NCI-H82 treated with DMSO at 0.1 percent for 48 hours (cell line): ENCODE data around the gene COL6A6.

ENCODE experiments used
- DNase-seq: peaks from one replicate; lab custom pipeline; 2025; ENCODE audit not compliant: unreplicated experiment; lab: John Stamatoyannopoulos, UW

COL6A6 gene

GRCh38 chr3:130516645-130517512, at the start of gene COL6A6:
TSS of gene COL6A6 (plus strand) at chr3:130517177. CDS start at chr3:130560365, 43,188 bp downstream.
- DNase-seq = no peak

GRCh38 chr3:130468311-130468710, 48.7 kb upstream of the COL6A6 start:
- no peak for DNase-seq

GRCh38 chr3:130470126-130470525, 46.9 kb upstream of the COL6A6 start:
- no peak for DNase-seq

GRCh38 chr3:130473416-130473815, 43.6 kb upstream of the COL6A6 start:
- no peak for DNase-seq

GRCh38 chr3:130480736-130481135, 36.2 kb upstream of the COL6A6 start:
- DNase-seq = no peak

- DNase-seq = no peak
Observed at GRCh38 chr3:130488288-130488687, 28.7 kb upstream of the COL6A6 start.

- no peak for DNase-seq
Observed at GRCh38 chr3:130488769-130489450, 28.1 kb upstream of the COL6A6 start.

- no peak for DNase-seq
Observed at GRCh38 chr3:130490241-130490640, 26.7 kb upstream of the COL6A6 start.

- DNase-seq = no peak
Observed at GRCh38 chr3:130491431-130491830, 25.5 kb upstream of the COL6A6 start.

- no peak for DNase-seq
Observed at GRCh38 chr3:130504701-130505100, 12.3 kb upstream of the COL6A6 start.

- no peak for DNase-seq
Observed at GRCh38 chr3:130506031-130506430, 10.9 kb upstream of the COL6A6 start.

- no peak for DNase-seq
Observed at GRCh38 chr3:130507746-130508145, 9.2 kb upstream of the COL6A6 start.

- no peak for DNase-seq
Observed at GRCh38 chr3:130509008-130509407, 8.0 kb upstream of the COL6A6 start.

GRCh38 chr3:130514681-130515080, 2.3 kb upstream of the COL6A6 start:
- DNase-seq = no peak

- DNase-seq = no peak
Observed at GRCh38 chr3:130515755-130516154, 1.2 kb upstream of the COL6A6 start.

- DNase-seq = no peak
Observed at GRCh38 chr3:130517602-130518001, 625 bp downstream of the COL6A6 start.

GRCh38 chr3:130519754-130520153, 2.8 kb downstream of the COL6A6 start:
- no peak for DNase-seq

GRCh38 chr3:130522399-130522798, 5.4 kb downstream of the COL6A6 start:
- no peak for DNase-seq

- no peak for DNase-seq
Observed at GRCh38 chr3:130527426-130527825, 10.4 kb downstream of the COL6A6 start.

GRCh38 chr3:130528120-130528519, 11.1 kb downstream of the COL6A6 start:
- DNase-seq = no peak

- DNase-seq = no peak
Observed at GRCh38 chr3:130529486-130530215, 12.7 kb downstream of the COL6A6 start.

GRCh38 chr3:130533247-130533646, 16.3 kb downstream of the COL6A6 start:
- DNase-seq = no peak
